ENCODE data around the gene S100PBP.
A peak's percentile ranks its signal among the peaks of the same experiment; 100 is the strongest.

The S100PBP gene

DNA sequence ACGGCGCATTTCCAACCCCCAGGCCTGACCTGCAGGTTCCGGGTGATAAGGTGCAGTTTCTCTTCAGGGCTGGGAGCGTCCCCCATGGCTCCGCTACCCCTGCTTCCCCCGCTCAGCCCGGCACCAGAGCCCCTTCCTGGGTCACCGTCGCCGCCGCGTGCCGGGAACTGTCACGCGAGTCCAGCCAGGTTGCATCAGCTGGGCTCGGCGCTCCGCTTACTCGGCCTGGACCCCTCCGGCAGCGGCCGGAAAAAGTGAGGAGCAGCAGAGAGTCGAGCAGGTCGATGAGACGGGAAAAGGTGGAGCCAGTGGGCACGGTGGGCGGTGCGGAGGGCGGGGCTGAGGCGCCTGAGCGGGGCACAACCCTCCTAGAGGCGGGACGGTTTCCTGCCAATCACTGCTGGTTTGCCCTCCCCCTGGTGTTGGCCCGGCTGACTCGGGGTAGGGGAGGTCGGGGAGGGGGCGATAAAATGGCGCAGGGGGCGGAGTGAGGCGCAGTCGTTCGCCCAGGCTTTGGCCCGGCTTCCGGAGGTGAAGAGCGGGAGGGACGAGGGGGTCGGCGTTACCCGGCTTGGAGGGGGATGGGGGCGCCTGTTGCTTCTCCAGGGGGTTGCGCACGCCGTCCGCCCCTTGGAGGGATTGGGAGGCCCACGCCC, at the start of gene S100PBP, which contains the start of gene YARS1:
TSS of gene S100PBP (plus strand) at position 495 of the 656 bp plus-strand sequence. CDS start 8,447 bp downstream, outside the sequence.
TSS of gene YARS1 (minus strand) at position 200 of the 656 bp plus-strand sequence. CDS start at position 86, 114 bp downstream.
- peak; percentile 87 for DNase-seq (ENCODE audit: low read depth)

DNA sequence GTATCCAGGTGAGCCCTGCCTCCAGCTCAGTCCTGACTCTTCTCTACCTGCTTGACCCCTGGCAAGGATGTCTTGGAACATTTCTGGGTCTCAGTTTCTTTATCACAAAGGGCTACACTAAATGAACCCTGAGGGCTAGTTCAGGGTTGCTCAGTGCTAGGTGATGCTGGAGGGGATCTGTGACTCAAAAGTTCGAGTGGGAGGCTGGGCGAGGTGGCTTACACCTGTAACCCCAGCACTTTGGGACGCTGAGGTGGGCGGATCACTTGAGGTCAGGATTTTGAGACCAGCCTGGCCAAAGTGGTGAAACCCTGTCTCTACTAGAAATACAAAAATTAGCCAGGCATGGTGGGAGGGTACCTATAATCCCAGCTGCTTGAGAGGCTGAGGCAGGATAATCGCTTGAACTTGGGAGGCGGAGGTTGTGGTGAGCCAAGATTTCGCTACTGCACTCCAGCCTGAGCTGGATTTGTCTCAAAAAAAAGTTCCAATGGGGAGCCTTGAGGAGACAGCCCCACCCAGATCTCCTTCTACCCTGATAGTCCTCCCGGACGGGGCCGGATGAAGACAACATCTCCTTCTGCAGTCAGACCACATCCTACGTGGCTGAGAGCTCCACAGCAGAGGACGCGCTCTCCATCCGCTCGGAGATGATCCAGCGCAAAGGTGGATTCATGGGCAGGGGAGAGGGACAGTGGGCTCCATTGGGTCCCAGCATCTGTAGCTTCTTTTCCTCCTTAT, 49.2 kb upstream of the S100PBP start:
- DNase-seq (ENCODE audit: low read depth), result no peak

DNA sequence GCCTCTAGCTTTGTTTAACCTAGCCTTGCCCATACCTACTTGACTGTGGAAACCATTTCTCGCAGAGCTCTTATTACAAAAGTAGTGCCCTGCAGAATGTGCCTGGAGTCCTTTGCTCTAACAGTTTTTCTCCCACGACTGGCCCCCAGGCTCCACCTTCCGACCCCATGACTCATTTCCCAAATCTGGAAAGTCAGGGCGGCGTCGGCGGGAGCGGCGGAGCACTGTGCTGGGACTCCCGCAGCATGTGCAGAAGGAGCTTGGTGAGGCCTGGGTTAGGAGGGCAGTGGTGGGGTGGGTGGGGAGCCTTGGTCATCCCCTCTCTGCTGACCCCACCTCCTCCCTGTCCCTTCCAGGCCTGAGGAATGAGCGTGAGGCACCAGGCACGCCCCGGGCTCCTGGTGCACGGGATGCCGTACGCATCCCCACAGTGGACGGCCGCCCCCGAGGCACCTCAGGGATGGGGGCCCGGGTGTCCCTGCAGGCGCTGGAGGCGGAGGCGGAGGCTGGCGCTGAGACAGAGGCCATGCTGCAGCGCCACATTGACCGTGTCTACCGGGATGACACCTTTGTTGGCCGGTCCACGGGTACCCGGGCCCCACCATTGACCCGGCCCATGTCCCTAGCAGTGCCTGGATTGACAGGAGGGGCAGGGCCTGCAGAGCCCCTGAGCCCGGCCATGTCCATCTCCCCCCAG, 47.8 kb upstream of the S100PBP start:
- no peak for DNase-seq (ENCODE audit: low read depth)

DNA sequence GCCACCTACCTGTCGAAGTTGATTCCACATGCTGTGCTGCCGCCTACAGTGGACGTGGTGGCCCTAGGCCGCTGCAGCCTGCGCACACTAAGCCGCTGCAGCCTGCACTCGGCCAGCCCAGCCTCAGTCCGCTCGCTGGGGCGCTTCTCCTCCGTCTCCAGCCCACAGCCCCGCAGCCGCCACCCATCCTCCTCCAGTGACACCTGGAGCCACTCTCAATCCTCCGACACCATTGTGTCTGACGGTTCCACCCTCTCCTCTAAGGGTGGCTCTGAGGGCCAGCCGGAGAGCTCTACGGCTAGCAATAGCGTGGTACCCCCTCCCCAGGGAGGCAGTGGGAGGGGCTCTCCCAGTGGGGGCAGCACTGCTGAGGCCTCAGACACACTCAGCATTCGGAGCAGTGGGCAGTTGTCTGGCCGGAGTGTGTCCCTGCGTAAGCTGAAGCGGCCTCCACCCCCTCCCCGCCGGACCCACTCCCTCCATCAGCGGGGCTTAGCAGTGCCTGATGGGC, 47.2 kb upstream of the S100PBP start:
- no peak for DNase-seq (ENCODE audit: low read depth)

DNA sequence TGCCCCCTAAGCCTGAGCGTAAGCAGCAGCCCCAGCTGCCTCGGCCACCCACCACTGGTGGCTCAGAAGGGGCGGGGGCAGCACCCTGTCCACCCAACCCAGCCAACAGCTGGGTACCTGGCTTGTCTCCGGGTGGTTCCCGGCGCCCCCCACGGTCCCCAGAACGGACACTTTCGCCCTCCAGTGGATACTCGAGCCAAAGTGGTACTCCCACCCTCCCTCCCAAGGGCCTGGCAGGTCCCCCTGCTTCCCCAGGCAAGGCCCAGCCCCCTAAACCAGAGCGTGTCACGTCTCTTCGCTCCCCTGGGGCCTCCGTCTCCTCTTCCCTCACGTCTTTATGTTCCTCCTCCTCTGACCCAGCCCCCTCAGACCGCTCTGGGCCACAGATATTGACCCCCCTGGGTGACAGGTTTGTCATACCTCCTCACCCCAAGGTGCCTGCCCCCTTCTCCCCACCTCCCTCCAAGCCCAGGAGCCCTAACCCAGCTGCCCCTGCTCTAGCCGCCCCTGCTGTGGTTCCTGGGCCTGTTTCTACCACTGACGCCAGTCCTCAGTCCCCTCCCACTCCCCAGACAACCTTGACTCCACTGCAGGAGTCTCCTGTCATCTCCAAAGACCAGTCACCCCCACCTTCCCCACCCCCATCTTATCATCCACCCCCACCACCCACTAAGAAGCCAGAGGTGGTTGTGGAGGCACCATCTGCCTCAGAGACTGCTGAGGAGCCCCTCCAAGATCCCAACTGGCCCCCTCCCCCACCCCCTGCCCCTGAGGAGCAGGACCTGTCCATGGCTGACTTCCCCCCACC, 46.5 kb upstream of the S100PBP start:
- no peak for DNase-seq (ENCODE audit: low read depth)

DNA sequence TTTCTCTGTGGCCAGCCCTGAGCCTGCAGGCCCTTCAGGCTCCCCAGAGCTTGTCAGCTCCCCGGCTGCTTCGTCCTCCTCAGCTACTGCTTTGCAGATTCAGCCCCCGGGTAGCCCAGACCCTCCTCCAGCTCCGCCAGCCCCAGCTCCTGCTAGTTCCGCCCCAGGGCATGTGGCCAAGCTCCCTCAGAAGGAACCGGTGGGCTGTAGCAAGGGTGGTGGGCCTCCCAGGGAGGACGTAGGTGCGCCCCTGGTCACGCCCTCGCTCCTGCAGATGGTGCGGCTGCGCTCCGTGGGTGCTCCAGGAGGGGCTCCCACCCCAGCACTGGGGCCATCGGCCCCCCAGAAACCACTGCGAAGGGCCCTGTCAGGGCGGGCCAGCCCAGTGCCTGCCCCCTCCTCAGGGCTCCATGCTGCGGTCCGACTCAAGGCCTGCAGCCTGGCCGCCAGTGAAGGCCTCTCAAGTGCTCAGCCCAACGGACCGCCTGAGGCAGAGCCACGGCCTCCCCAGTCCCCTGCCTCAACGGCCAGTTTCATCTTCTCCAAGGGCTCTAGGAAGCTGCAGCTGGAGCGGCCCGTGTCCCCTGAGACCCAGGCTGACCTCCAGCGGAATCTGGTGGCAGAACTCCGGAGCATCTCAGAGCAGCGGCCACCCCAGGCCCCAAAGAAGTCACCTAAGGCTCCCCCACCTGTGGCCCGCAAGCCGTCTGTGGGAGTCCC, 45.7 kb upstream of the S100PBP start:
- no peak for DNase-seq (ENCODE audit: low read depth)

DNA sequence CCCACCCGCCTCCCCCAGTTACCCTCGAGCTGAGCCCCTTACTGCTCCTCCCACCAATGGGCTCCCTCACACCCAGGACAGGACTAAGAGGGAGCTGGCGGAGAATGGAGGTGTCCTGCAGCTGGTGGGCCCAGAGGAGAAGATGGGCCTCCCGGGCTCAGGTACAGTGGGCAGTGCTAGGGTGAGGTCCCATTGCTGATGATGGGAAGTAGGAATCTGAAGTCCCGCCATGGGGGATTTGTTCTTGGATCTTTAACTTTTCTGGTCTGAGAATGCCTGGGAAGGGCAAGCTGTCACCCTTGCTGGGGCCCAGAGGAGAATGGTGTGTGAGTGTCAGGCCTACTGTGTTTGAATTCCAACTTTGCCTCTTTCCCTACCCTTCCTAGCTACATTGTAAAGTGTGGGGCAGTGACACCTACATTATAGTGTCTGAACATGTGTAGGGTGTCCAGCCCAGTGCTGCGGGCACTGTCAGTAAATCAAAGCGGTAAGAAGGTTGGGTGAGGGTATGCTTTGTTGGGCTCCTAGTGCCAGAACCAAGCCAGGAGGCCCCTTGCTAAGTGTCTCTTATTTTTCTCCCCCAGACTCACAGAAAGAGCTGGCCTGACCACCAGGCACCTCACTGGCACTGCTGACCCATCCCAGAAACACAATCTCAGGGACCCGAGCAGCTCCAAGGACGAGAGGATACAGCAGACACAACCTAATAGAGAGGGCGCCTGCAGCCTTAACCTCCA, 45.0 kb upstream of the S100PBP start:
- no peak for DNase-seq (ENCODE audit: low read depth)

DNA sequence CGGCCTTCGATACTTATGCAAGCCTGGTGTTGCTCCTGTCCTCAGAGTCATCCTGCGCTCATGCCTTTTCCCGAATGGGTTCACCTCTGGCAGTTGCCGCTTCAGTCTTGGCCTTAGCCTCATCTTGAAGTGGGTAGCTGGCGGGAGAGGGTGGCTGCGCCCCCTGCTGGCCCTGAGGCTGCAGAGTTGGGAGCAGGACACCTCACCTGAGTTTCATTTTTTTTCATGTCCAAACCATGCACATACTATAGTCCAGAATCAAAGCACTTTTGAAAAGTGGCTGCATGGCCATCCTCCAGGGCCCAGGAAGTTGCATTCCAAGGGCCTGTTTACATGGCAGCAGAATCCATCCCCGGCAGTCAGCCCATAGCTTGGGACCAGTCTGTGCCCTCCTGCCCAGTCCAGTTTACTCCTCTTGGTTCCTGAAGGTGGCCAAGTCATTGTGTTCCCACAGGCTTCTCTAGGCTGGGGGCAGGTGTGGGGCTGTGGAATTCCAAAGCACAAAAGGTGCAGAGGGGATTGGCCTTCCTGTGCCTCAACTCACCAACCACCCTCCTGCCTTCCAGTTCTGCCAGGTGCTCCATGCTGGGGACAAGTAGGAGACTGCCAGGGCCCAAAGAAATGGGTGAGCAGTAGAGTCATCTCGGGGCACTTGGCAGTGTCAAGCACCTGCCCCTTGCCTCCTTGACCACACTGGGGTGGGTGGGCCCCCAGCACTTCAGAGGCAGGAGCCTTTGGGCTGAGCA, 44.3 kb upstream of the S100PBP start:
- no peak for DNase-seq (ENCODE audit: low read depth)

DNA sequence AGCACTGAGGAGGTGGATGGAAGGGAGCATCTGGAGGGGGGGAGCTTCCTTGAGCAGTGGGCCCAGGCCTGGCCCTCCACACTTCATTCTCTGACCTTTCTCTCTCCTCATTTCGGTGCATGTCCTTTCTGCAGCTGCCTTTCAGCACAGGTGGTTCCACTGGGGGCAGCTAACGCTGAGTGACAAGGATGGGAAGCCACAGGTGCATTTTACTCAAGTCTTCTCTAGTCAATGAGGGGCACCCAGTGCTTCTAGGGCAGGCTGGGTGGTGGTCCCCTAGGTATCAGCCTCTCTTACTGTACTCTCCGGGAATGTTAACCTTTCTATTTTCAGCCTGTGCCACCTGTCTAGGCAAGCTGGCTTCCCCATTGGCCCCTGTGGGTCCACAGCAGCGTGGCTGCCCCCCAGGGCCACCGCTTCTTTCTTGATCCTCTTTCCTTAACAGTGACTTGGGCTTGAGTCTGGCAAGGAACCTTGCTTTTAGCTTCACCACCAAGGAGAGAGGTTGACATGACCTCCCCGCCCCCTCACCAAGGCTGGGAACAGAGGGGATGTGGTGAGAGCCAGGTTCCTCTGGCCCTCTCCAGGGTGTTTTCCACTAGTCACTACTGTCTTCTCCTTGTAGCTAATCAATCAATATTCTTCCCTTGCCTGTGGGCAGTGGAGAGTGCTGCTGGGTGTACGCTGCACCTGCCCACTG, 43.5 kb upstream of the S100PBP start:
- DNase-seq (ENCODE audit: low read depth), result no peak

DNA sequence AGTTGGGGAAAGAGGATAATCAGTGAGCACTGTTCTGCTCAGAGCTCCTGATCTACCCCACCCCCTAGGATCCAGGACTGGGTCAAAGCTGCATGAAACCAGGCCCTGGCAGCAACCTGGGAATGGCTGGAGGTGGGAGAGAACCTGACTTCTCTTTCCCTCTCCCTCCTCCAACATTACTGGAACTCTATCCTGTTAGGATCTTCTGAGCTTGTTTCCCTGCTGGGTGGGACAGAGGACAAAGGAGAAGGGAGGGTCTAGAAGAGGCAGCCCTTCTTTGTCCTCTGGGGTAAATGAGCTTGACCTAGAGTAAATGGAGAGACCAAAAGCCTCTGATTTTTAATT, 43.0 kb upstream of the S100PBP start:
- no peak for DNase-seq (ENCODE audit: low read depth)

DNA sequence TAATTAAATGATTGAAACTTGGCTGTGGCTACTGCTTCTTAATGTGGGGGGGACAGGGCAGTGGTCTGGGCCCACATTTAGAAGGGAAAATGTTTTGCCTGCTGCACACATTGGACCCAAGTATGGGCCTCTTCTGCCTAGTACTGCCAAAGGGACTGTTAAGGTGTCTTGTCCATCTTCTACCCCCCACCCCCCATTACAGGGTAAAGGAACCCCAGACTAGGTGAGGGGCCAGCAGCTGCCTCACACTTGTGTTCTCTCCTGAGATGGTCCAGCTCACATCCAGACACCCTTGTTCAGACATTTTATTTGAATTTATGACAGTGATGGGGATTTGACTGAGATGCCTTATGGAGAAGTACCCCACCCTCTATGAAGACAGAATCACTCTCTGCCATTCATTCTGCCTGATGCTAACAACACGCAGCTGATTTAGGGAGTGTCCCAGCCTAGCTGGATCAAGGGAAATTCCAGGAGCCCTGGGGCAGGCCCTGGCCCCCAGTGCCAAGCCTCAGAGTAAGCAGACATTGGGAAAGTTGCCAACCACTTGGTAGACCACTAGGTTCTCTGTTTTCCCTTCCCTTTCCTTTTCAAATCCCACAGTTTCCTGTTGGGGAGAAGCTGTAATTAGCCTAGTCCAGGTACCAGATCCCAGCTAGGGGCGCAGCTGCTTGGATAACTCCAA, 42.4 kb upstream of the S100PBP start:
- DNase-seq (ENCODE audit: low read depth), result no peak

DNA sequence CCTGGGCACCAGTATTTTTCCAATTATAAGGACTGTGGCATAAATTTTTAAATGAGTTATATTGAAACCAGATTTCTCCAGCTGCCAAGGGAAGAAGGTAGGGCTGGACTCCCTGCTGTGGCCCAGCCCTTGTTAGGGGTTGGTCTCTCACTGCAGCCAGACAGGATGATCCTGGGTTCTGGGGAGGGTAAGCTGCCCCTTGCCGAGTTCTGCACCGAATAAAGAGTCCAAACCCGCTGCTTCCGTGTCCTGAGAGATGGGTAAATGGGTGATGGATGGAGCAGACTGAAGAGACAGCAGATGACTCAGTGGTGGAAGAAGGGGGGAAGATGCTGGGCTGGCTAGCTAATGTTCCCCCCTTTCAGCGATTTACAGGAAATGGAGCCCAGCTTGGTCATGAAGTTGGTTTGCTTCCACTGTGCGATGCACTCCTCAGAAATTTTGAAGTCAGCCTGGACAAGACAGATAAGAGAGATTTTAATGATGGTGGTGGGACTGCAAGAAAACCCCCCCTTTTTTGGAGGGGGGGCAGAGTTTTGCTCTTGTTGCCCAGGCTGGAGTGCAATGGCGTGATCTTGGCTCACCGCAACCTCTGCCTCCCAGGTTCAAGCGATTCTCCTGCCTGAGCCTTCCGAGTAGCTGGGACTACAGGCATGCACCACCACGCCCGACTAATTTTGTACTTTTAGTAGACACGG, 41.7 kb upstream of the S100PBP start:
- DNase-seq (ENCODE audit: low read depth), result no peak

DNA sequence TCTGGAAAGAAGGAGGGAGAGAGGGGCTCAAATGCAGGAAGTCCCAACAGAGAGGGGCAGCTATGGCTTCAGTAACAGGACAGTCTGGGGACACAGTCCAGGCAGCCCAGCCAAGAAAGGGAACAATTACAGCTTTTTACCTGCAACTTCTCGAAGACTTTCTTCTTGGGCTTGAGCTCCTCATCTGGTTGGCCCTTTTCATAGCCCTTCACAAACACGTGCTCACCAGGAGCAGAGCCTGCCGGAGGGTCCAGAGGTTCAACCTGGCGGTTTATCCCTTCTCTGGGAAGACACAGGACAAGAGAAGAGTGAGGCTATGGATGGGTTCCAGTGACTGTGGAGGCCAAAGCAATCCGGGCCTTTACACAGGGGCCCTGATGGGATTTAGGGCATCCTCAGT, 38.2 kb upstream of the S100PBP start:
- no peak for DNase-seq (ENCODE audit: low read depth)

DNA sequence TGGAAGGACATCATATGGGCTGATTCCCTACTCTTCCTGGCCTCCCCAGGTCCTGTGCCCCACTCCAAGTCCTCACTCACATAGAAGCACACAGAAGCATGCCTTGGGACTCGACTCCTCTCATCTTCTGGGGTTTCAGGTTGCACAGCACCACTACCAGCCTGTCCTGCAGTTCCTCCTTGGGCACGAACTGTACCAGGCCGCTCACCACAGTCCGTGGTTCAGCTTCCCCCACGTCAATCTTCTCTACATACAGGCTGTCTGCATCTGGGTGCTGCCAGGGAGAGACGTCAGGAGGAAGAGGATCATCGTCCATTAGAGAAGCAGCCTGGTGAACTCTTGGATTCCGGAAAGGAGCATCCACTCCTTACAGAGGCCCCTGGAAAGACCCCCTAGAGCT, 37.4 kb upstream of the S100PBP start:
- DNase-seq (ENCODE audit: low read depth), result no peak

DNA sequence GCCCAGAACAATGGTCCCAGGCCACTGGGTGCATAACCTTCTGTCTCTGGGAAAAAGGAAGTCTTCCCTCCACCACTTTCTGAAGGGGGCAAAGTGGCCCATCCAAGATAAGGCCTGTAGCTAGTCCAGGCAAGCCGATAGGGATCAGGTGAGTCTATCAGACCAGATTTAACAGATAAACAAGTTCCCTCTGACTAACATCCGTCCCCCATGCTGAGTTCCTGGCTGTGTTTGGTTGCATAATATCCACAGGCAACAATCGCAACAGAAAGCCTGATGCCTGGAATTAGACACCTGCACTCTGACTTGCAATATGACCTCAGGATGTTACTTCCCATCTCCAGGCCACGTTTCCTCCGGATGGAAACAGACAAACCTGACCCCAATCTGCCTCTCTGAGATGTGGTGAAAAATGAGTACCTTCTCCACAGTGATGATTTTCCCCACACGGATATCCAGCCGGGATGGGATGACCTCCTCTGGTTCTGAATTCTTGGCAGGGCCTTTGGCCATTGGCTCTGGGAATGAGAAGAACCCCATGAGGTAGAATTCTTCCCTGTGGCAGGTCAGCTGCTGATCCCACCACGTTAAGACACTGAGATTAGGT, 36.7 kb upstream of the S100PBP start:
- no peak for DNase-seq (ENCODE audit: low read depth)

DNA sequence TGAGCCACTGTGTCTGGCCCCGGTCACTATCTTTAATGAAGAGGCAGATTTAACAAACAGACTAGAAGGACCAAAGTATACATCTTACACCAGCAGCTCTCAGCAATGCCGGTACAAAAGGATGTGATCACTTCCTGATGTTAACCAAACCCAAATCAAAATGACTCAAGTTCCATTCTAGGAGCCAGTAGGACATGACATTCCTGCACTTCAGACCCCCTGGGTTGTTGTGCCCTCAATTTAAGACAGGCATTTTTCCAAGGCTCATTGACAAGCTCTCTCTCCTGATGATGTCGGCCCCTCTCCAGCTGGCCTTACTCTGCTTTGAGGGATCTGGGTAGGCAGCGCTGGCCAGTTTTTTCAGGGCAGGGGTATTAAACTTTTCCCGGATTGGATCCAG, 35.4 kb upstream of the S100PBP start:
- no peak for DNase-seq (ENCODE audit: low read depth)

DNA sequence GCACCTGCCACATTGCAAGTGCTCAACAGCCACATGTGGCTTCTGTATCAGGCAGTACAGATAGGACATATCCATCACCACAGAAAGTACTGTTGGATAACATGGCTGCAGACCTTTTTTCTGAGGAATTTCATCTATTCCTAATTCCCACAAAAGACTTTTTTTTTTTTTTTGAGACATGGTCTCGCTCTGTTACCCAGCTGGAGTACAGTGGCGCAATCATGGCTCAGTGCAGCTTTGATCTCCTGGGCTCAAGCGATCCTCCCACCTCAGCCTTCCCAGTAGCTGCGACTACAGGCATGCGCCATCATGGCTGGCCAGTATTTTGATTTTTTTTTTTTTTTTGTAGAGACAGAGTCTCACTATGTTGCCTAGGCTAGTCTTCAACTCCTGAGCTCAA, 33.6 kb upstream of the S100PBP start:
- DNase-seq (ENCODE audit: low read depth), result no peak

DNA sequence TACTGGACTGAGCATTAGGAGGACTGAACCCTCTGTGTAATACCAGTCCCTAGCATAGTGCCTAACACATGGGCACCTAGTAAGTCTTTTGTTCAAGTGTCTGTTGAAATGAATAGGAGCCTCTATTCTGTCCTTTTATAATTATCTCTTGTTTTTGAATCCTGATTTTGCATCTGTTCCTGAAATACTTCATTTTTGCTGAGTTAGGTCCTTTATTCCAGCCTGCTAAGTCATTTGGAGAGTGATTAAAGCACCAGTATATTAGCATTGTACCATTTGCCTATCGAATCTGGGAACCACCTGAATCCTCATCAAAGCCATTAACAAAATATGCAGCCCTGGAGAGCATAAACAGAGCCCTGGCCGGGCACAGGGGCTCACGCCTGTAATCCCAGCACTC, 32.6 kb upstream of the S100PBP start:
- no peak for DNase-seq (ENCODE audit: low read depth)

Measured in HS-5 (cell line).